IMR-90 (cell line): Measurements from ENCODE around the gene SMC6. TPM values are rescaled to one million over a fixed set of nuclear protein-coding genes. Genes with fewer than 3 reads are reported as not detected.

Experiments used
- ATAC-seq: fragments of 200-7000 bp; cut with Tn5 transposase; 2 replicates; pipeline ENCODE4 v1.9.1; 2020; ENCODE audit warnings: low read depth, mild to moderate bottlenecking, moderate library complexity
- BruUV-seq: library from RNA; stranded (reverse); fragments of 400-500 nt; replicated peaks from 2 replicates; lab custom pipeline; 2021; lab: Mats Ljungman, UMichigan
- CTCF ChIA-PET: fragments of 300-600 bp; formaldehyde crosslinking; extraction: SDS; loops from one replicate; lab custom pipeline; 2021; ENCODE audit warnings: antibody characterized with exemption; lab: Yijun Ruan, JAX
- POLR2A ChIA-PET: fragments of 300-600 bp; sonication (Branson Sonifier 250); formaldehyde crosslinking; loops from one replicate; lab custom pipeline; 2022; ENCODE audit warnings: antibody characterized with exemption; ENCODE audit not compliant: unreplicated experiment; lab: Charles Lee
- DNase-seq: peaks from one replicate; pipeline ENCODE4 v3.0.0; 2013
- H2AFZ ChIP-seq: replicated peaks from 2 replicates; pipeline ENCODE3; 2013; ENCODE audit warnings: low read length, mild to moderate bottlenecking; ENCODE audit not compliant: poor library complexity
- H2AK5ac ChIP-seq: 2 replicates; pipeline ENCODE4 v1.6.1; 2013; ENCODE audit warnings: low read depth, low read length, inconsistent platforms
- H2AK9ac ChIP-seq: replicated peaks from 2 replicates; pipeline ENCODE3; 2013; ENCODE audit warnings: mild to moderate bottlenecking, low read depth, low read length, moderate library complexity; ENCODE audit not compliant: poor library complexity
- H2BK120ac ChIP-seq: 2 replicates; pipeline ENCODE4 v1.6.1; 2013; ENCODE audit warnings: low read depth, low read length, inconsistent platforms
- H2BK15ac ChIP-seq: 3 replicates; pipeline ENCODE4 v1.6.1; 2013; ENCODE audit warnings: low read depth, low read length, inconsistent platforms
- H2BK20ac ChIP-seq: 2 replicates; pipeline ENCODE4 v1.6.1; 2013; ENCODE audit warnings: low read depth, mild to moderate bottlenecking, inconsistent platforms, low read length, moderate library complexity
- H2BK5ac ChIP-seq: 2 replicates; pipeline ENCODE4 v1.6.1; 2013; ENCODE audit warnings: mild to moderate bottlenecking, low read depth, low read length, inconsistent platforms; ENCODE audit not compliant: poor library complexity, severe bottlenecking
- H3K14ac ChIP-seq: replicated peaks from 2 replicates; pipeline ENCODE4 v1.6.1; 2013; ENCODE audit warnings: low read depth, low read length, inconsistent platforms
- H3K18ac ChIP-seq: 2 replicates; pipeline ENCODE4 v1.6.1; 2013; ENCODE audit warnings: low read depth, low read length, control low read depth
- H3K23ac ChIP-seq: 2 replicates; pipeline ENCODE4 v1.6.1; 2013; ENCODE audit warnings: low read depth, low read length, inconsistent platforms
- H3K27ac ChIP-seq: 2 replicates; pipeline ENCODE4 v1.5.1; 2013; ENCODE audit warnings: mild to moderate bottlenecking, control low read depth, low read length; ENCODE audit not compliant: insufficient read depth
- H3K27me3 ChIP-seq: 2 replicates; pipeline ENCODE4 v1.6.1; 2013; ENCODE audit warnings: low read length; ENCODE audit not compliant: control insufficient read depth, insufficient read depth
- H3K36me3 ChIP-seq: 2 replicates; pipeline ENCODE4 v1.6.1; 2013; ENCODE audit warnings: low read length, mixed read lengths; ENCODE audit not compliant: control insufficient read depth, insufficient read depth
- H3K4ac ChIP-seq: 2 replicates; pipeline ENCODE4 v1.6.1; 2013; ENCODE audit warnings: low read depth, low read length, inconsistent platforms
- H3K4me1 ChIP-seq: 2 replicates; pipeline ENCODE4 v1.6.1; 2013; ENCODE audit warnings: low read length, mixed read lengths; ENCODE audit not compliant: control insufficient read depth, insufficient read depth
- H3K4me2 ChIP-seq: 2 replicates; pipeline ENCODE4 v1.6.1; 2013; ENCODE audit warnings: low read depth, mild to moderate bottlenecking, control low read depth, low read length, moderate library complexity
- H3K4me3 ChIP-seq: 2 replicates; pipeline ENCODE4 v1.5.1; 2013; ENCODE audit warnings: low read depth, mild to moderate bottlenecking, control low read depth, low read length, moderate library complexity; ENCODE audit not compliant: insufficient read depth
- H3K56ac ChIP-seq: 2 replicates; pipeline ENCODE4 v1.6.1; 2013; ENCODE audit warnings: low read length, inconsistent platforms; ENCODE audit not compliant: insufficient read depth; ENCODE audit errors: extremely low read depth
- H3K79me1 ChIP-seq, 2 experiments: 2 replicates each; pipeline ENCODE4 v1.6.1; 2013; ENCODE audit warnings: low read length in 2 of 2, inconsistent platforms in 1 of 2, low read depth in 1 of 2
- H3K9ac ChIP-seq: 2 replicates; pipeline ENCODE4 v1.6.1; 2013; ENCODE audit warnings: low read depth, low read length, control low read depth
- H3K9me1 ChIP-seq: 2 replicates; pipeline ENCODE4 v1.6.1; 2013; ENCODE audit warnings: low read length, inconsistent platforms; ENCODE audit not compliant: insufficient read depth
- H3K9me3 ChIP-seq: 2 replicates; pipeline ENCODE4 v1.6.1; 2013; ENCODE audit warnings: low read length; ENCODE audit not compliant: control insufficient read depth, insufficient read depth
- H4K20me1 ChIP-seq: 2 replicates; pipeline ENCODE4 v1.6.1; 2013; ENCODE audit warnings: low read length, inconsistent platforms; ENCODE audit not compliant: insufficient read depth
- H4K5ac ChIP-seq: 2 replicates; pipeline ENCODE4 v1.6.1; 2013; ENCODE audit warnings: mild to moderate bottlenecking, low read depth, low read length, control low read depth
- H4K8ac ChIP-seq, 2 experiments: 2 replicates each; pipeline ENCODE4 v1.6.1; 2013; ENCODE audit warnings: low read depth in 2 of 2, low read length in 2 of 2, control low read depth in 1 of 2, inconsistent platforms in 1 of 2
- H4K91ac ChIP-seq: 2 replicates; pipeline ENCODE4 v1.6.1; 2013; ENCODE audit warnings: low read depth, low read length, inconsistent platforms; ENCODE audit not compliant: insufficient read depth
- CHD1 ChIP-seq: IDR thresholded peaks from 2 replicates; pipeline ENCODE4 v1.6.1; 2012; ENCODE audit warnings: low read depth, low read length, improper control_type of control experiment
- MAFK ChIP-seq: IDR thresholded peaks from 2 replicates; pipeline ENCODE4 v1.6.1; 2012; ENCODE audit warnings: low read depth, low read length, improper control_type of control experiment
- MAZ ChIP-seq: IDR thresholded peaks from 2 replicates; pipeline ENCODE4 v1.6.1; 2012; ENCODE audit warnings: low read depth, mild to moderate bottlenecking, low read length, improper control_type of control experiment, moderate library complexity, borderline replicate concordance
- MXI1 ChIP-seq: IDR thresholded peaks from 2 replicates; pipeline ENCODE4 v1.6.1; 2012; ENCODE audit warnings: low read depth, mild to moderate bottlenecking, low read length, moderate library complexity, borderline replicate concordance
- POLR2A ChIP-seq: IDR thresholded peaks from 2 replicates; pipeline ENCODE4 v1.6.1; 2012; ENCODE audit warnings: mild to moderate bottlenecking, low read depth, low read length
- RFX5 ChIP-seq: IDR thresholded peaks from 2 replicates; pipeline ENCODE4 v1.8.0; 2012; ENCODE audit warnings: low read depth, mild to moderate bottlenecking, low read length, moderate library complexity
- WGBS, 2 experiments: methylation state at CpG; one replicate each; pipeline versions ENCODE4 v1.1.5 to v1.1.7; 2013; ENCODE audit warnings: missing lambda C conversion rate in 2 of 2; ENCODE audit not compliant: insufficient read length in 1 of 2; ENCODE audit errors: extremely low coverage in 2 of 2; 5-methylcytosine and 5-hydroxymethylcytosine counted together
- dilution Hi-C: fragments of 300-500 bp; cut with HindIII; formaldehyde crosslinking; loops from one replicate; pipeline ENCODE4 v1.14.3; 2018; ENCODE audit warnings: low sequenced_read_pairs; ENCODE audit not compliant: unreplicated experiment
- in situ Hi-C: fragments of 300-500 bp; cut with MboI; formaldehyde crosslinking; loops from 3 replicates; pipeline ENCODE4 v1.14.3; 2019; ENCODE audit warnings: low sequenced_read_pairs, inconsistent platforms, mixed read lengths
- intact Hi-C: fragments of 100-400 bp; cut with micrococcal nuclease; formaldehyde crosslinking; loops from 2 replicates; pipeline ENCODE4 v1.10.0; 2022
- polyA plus RNA-seq, 3 experiments: library from polyadenylated mRNA; depleted of rRNA; stranded (reverse); fragments of >200 nt; gene quantifications; 2 replicates each; pipeline ENCODE4 v1.2.3, GENCODE V29; 2012; ENCODE audit warnings: low replicate concordance in 1 of 3
- total RNA-seq: library from RNA; depleted of rRNA; stranded (reverse); fragments of >200 nt; gene quantifications from 2 replicates; pipeline ENCODE4 v1.2.3, GENCODE V29; 2012

Gene SMC6
- total and polyA plus RNA-seq, 2 of the 4 experiments (the other 2 are of a cell fraction): 6.5 to 10.4 TPM

DNA sequence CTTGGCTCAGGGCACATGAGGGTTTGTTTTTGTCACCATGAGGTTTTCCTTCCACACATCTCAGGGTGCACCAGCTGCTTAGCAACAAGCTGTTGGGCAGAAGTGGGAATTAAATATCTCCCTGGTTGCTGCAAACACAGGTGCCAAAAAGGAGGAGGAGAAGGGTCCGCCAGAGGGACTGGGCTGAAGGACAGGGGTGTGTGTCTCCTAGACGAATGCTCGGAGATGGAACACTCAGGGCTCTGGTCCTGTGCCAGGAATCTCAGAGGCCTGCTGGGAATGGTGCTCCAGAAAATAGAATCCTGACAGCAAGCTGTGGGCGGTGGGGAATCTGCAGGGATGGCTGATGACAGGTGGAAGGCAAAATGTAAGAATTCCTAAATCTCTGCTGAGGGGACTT, 118.6 kb downstream of the SMC6 start:
- H3K9me1 ChIP-seq: no peaks in the 10 kb centered on the region
- no peak overlapping the region for H4K8ac ChIP-seq
- in situ Hi-C loops: no loop called here
- H4K20me1 ChIP-seq: no peaks in the 10 kb centered on the region
- BruUV-seq: no TSS peak
- no peak overlapping the region for H3K23ac ChIP-seq
- ATAC-seq (no peak), DNase-seq (no peak)
- TF ChIP-seq MAFK (no peak), MAZ (no peak), RFX5 (no peak), CHD1 (no peak), MXI1 (no peak), POLR2A (no peak)
- H3K27me3 ChIP-seq: no peaks in the 10 kb centered on the region
- H2BK120ac ChIP-seq: no peak overlapping the region
- H3K56ac ChIP-seq: no peak overlapping the region
- H3K4me3 ChIP-seq: no peak overlapping the region
- peak overlapping the region; percentile 27 for H2AFZ ChIP-seq
- no peak overlapping the region for H2AK9ac ChIP-seq
- H3K36me3 ChIP-seq: no peaks in the 10 kb centered on the region
- H3K79me1 ChIP-seq: no peaks in the 10 kb centered on the region
- H4K91ac ChIP-seq: no peak overlapping the region
- no peak overlapping the region for H3K14ac ChIP-seq
- no peaks in the 10 kb centered on the region for H3K4me1 ChIP-seq
- no peak overlapping the region for H3K4ac ChIP-seq
- CTCF ChIA-PET: interaction anchor here (0.5 kb wide), 1 partner anchor 510 kb away, joined by 3 read pairs; no protein-coding TSS in a partner anchor
- no peak overlapping the region for H2AK5ac ChIP-seq
- H3K9ac ChIP-seq: no peak overlapping the region
- H2BK5ac ChIP-seq: no peak overlapping the region
- no peak overlapping the region for H2BK15ac ChIP-seq
- no peak overlapping the region for H2BK20ac ChIP-seq
- POLR2A ChIA-PET: no interaction called here
- 60% methylated on average over 1 of the region's 4 CpGs; no CpG with 5 or more reads in 1 of the 2 experiments for WGBS, 2 experiments
- H3K27ac ChIP-seq: no peak overlapping the region
- intact Hi-C loops: no loop called here
- no peak overlapping the region for H4K5ac ChIP-seq
- H3K4me2 ChIP-seq: no peak overlapping the region
- H3K18ac ChIP-seq: no peak overlapping the region
- dilution Hi-C loops: no loop called here
- no peaks in the 10 kb centered on the region for H3K9me3 ChIP-seq
